Nephron (organoid): ENCODE measurements around the gene PLAAT4.

Experiments
- H3K27ac Mint-ChIP-seq, 3 experiments: 2 replicates each; pipeline ENCODE4 v1.8.0; 2020; ENCODE audit warnings: mixed read lengths in 3 of 3, mild to moderate bottlenecking in 2 of 3, moderate library complexity in 1 of 3
- H3K27me3 Mint-ChIP-seq: 2 replicates; pipeline ENCODE4 v1.8.0; 2021; ENCODE audit warnings: low read depth, mild to moderate bottlenecking, moderate library complexity, mixed read lengths
- H3K36me3 Mint-ChIP-seq: 2 replicates; pipeline ENCODE4 v1.8.0; 2020; ENCODE audit warnings: low read depth, mixed read lengths
- H3K4me1 Mint-ChIP-seq: 2 replicates; pipeline ENCODE4 v1.8.0; 2020; ENCODE audit warnings: mixed read lengths
- H3K4me3 Mint-ChIP-seq, 3 experiments: 2 replicates each; pipeline ENCODE4 v1.8.0; 2020; ENCODE audit warnings: mild to moderate bottlenecking in 3 of 3, mixed read lengths in 3 of 3, moderate library complexity in 2 of 3
- H3K9me3 Mint-ChIP-seq: 2 replicates; pipeline ENCODE4 v1.8.0; 2020; ENCODE audit warnings: mixed read lengths
- TF ChIP-seq, protein P1 (sequence below), 3 experiments: fragments of 200-600 bp; sonication (generic); IDR thresholded peaks; one replicate each; pipeline ENCODE4 v1.5.0; 2021; ENCODE audit warnings: antibody characterized with exemption in 3 of 3; ENCODE audit not compliant: unreplicated experiment in 3 of 3

PLAAT4 gene

GRCh38 chr11:63532117-63532516, 4.5 kb upstream of the PLAAT4 start:
- H3K4me1 Mint-ChIP-seq: peaks cover 12% of the 10 kb centered on the region
- no peak overlapping the region for H3K4me3 Mint-ChIP-seq
- TF ChIP-seq, protein P1, sequence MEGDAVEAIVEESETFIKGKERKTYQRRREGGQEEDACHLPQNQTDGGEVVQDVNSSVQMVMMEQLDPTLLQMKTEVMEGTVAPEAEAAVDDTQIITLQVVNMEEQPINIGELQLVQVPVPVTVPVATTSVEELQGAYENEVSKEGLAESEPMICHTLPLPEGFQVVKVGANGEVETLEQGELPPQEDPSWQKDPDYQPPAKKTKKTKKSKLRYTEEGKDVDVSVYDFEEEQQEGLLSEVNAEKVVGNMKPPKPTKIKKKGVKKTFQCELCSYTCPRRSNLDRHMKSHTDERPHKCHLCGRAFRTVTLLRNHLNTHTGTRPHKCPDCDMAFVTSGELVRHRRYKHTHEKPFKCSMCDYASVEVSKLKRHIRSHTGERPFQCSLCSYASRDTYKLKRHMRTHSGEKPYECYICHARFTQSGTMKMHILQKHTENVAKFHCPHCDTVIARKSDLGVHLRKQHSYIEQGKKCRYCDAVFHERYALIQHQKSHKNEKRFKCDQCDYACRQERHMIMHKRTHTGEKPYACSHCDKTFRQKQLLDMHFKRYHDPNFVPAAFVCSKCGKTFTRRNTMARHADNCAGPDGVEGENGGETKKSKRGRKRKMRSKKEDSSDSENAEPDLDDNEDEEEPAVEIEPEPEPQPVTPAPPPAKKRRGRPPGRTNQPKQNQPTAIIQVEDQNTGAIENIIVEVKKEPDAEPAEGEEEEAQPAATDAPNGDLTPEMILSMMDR (IDR thresholded peaks at IDR 0.05; ENCODE audit: unreplicated experiment in 3 of 3): no peak
- no peaks in the 10 kb centered on the region for H3K9me3 Mint-ChIP-seq
- H3K27ac Mint-ChIP-seq: no peak overlapping the region
- no peaks in the 10 kb centered on the region for H3K36me3 Mint-ChIP-seq
- peaks cover 4% of the 10 kb centered on the region for H3K27me3 Mint-ChIP-seq

DNA sequence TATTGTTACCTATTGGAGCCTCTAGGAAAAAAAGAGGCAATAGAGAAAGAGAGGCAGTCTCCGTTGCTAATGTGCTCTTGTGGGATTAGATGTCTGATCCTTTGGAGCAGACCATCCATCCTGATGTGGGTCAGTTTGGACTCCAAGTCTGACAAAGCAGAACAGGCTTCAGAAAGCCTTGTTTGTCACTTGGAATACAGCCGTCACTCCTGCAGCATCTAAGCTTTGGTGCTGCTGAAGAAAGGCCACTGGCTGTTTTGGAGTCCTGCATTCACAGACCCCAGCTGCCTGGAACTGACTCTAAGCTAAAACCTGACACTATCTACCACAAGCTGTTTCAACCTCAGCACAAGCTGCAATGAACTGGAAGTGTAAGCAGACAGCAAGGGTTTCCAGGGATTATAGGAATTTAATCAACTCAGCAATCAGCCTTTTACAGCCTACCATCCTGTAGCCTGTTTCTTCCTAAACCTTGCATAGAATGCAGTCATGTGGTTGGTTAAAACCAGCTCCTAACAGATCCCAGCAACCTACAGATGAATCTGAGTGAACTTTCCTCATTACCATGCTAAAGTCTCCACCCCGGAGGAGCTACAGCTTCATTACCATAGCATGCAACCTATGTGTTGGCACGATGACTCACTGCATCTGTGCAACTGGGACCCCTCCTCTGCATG, 3.7 kb upstream of the PLAAT4 start:
- H3K27me3 Mint-ChIP-seq: peaks cover 4% of the 10 kb centered on the region
- TF ChIP-seq, protein P1 (IDR thresholded peaks at IDR 0.05; ENCODE audit: unreplicated experiment in 3 of 3): no peak
- H3K36me3 Mint-ChIP-seq: no peaks in the 10 kb centered on the region
- H3K9me3 Mint-ChIP-seq: no peaks in the 10 kb centered on the region
- H3K27ac Mint-ChIP-seq: no peak overlapping the region
- H3K4me3 Mint-ChIP-seq: no peak overlapping the region
- H3K4me1 Mint-ChIP-seq: peaks cover 19% of the 10 kb centered on the region

DNA sequence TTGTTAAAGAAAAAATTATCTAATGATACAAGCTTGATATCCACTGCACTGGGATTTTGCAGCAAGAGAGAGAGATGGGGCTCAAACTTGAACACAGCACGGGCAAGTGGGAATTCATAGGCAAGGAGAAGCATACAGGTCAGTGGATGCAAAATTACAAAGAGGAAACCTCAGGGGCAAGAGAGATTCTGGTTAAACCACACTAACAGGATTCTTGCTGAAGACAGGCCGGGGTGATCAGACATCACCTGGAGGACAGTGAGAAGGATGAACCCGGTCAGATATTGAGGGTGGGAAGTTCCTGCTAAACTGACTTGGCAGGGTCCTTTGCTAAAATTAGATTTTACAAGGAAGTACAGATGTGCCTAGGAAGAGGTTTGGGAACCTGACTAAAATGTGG, 2.5 kb upstream of the PLAAT4 start:
- Mint-ChIP-seq H3K27me3 (peaks cover 7% of the 10 kb centered on the region), H3K4me3 (no peak overlapping the region), H3K4me1 (peaks cover 19% of the 10 kb centered on the region), H3K36me3 (no peaks in the 10 kb centered on the region), H3K27ac (peak overlapping the region in 2 of 3 experiments; percentile 14 to 31), H3K9me3 (no peaks in the 10 kb centered on the region)
- TF ChIP-seq, protein P1 (IDR thresholded peaks at IDR 0.05; ENCODE audit: unreplicated experiment in 3 of 3): no peak

GRCh38 chr11:63534895-63535461, 1.6 kb upstream of the PLAAT4 start:
- peak overlapping the region in 1 of 3 experiments; percentile 48 for H3K27ac Mint-ChIP-seq
- no peaks in the 10 kb centered on the region for H3K9me3 Mint-ChIP-seq
- H3K4me1 Mint-ChIP-seq: peaks cover 19% of the 10 kb centered on the region
- H3K4me3 Mint-ChIP-seq: no peak overlapping the region
- H3K27me3 Mint-ChIP-seq: peaks cover 3% of the 10 kb centered on the region
- H3K36me3 Mint-ChIP-seq: no peaks in the 10 kb centered on the region
- TF ChIP-seq, protein P1 (IDR thresholded peaks at IDR 0.05; ENCODE audit: unreplicated experiment in 3 of 3): no peak

DNA sequence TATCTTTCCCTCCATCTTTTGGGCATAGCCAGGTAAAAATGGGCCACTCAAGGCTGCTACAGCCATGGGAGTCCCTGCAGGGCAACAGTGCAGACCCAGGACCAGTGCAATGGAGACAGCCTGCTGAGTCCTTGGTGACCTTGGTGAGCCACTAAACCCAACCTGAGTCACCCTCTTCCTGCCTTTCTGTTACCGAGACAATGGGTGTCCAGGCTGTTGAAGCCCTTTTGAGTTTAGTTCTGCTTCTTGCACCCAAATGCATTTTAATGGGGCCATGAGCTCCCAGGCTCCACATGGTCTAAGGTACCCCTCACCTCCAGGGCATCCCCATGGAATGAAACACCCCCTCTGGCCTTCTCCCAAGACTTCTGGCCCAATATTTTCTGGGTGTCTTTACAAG, 874 bp upstream of the PLAAT4 start:
- H3K4me3 Mint-ChIP-seq: no peak overlapping the region
- peak overlapping the region in 1 of 3 experiments; percentile 99 for H3K27ac Mint-ChIP-seq
- no peaks in the 10 kb centered on the region for H3K9me3 Mint-ChIP-seq
- peaks cover 3% of the 10 kb centered on the region for H3K27me3 Mint-ChIP-seq
- H3K4me1 Mint-ChIP-seq: peaks cover 19% of the 10 kb centered on the region
- TF ChIP-seq, protein P1 (IDR thresholded peaks at IDR 0.05; ENCODE audit: unreplicated experiment in 3 of 3): no peak
- no peaks in the 10 kb centered on the region for H3K36me3 Mint-ChIP-seq
